GM19463 (cell line): ENCODE data around the gene CEP68.

Source experiments
- ATAC-seq: cut with Tn5 transposase; IDR thresholded peaks from one replicate; pipeline ENCODE4 v1.9.1; 2021; ENCODE audit warnings: mild to moderate bottlenecking, moderate library complexity; ENCODE audit not compliant: unreplicated experiment

Gene CEP68

GRCh38 chr2:65055422-65056214 lies 598 bp upstream of the CEP68 start:
- peak; percentile 20 for ATAC-seq

DNA sequence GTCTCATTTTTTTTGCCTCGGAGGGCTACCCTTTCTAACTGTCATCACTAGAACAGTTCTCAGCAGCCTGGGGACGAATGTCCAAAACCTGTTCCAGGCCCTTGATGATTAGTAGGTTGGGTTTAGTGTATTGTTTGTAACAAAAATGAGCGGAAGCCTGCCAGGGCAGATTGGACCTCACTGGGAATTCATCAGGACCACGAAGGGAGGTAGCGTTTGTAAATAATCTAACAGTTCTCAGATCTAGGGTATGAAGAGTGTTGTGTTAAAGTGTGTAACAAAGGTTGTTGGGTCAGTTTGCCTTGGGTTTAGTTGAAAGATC lies 799 bp downstream of the CEP68 start:
- ATAC-seq, result no peak

GRCh38 chr2:65057391-65058052 lies 1.3 kb downstream of the CEP68 start:
- peak; percentile 20 for ATAC-seq

DNA sequence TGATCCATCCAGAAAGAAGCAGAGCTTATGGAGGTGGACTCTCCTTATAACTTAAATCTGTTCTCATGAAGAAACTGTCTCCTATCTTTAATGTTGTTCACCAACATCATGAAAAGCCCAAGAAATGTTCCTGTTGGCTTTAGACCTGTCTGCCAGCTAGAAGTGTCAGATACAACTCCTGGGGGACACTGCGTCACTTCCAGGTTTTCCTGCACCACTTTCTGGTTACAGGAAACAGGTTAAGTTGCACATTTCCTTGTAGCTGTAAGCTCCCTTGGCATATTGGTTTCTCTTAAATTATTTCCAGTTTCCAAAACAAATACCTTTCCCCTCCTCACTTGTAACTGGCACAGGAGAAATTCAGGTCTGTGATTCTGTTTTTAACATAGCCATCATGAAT lies 2.9 kb downstream of the CEP68 start:
- no peak for ATAC-seq

DNA sequence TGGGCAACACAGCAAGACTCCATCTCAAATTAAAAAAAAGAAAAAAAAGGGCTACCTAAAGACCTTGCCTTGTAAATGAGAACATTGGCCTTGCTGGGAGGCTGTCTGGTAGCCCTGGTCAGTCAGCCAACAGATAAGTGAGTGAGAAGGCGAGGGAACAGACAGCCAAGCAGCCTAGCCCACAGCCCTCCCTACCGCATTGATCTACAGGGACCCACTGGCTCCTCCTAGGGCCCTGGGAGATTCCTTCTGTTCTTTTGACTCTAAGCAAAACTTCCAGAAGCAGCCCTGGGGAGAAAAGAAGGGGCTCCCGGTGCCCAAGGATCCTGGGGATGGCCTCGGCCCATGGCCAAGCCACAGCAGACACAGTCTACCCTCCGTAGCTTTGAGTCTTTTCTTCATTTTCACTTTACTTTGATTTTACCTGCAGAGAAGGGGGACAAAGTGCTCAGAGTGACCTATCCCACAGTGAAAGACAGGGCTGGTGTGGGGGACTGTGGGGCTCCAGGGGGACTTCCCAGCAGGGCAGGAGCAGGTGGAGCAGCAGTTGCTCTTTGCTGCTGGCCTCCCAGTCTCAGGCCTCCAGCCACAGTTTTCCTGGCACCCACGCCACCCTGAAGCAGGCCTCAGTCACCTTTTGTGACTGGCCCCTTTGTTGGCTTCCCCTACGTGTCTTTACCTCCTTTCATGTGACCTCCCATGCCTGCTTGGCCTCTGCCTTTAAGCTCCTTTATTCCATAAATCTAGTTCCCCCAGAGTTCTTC lies 5.1 kb downstream of the CEP68 start:
- no peak for ATAC-seq

DNA sequence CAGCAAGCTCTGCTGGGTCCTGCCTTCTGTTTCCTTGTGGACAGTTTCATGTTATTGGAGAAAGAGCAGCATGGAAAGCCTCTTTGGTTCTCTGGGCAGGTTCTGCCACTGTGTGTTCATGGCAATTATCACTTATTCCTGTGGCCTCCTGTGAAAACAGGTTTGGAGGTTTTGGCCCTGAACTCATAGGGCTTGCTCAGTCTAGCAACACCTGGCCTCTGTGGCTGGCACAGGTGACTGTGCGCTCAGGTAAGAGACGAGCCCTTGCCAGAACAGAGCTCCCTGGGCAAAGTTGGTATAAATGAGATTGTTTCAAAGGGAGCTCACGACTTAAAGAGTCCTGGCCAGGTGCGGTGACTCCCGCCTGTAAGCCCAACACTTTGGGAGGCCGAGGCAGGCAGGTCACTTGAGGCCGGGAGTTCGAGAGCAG lies 5.7 kb downstream of the CEP68 start:
- ATAC-seq, result no peak

- ATAC-seq, result no peak
Measured at GRCh38 chr2:65062843-65063825, 6.9 kb downstream of the CEP68 start.

GRCh38 chr2:65064728-65065552 lies 8.7 kb downstream of the CEP68 start:
- peak; percentile 78 for ATAC-seq

GRCh38 chr2:65067806-65068553 lies 11.8 kb downstream of the CEP68 start:
- no peak for ATAC-seq

DNA sequence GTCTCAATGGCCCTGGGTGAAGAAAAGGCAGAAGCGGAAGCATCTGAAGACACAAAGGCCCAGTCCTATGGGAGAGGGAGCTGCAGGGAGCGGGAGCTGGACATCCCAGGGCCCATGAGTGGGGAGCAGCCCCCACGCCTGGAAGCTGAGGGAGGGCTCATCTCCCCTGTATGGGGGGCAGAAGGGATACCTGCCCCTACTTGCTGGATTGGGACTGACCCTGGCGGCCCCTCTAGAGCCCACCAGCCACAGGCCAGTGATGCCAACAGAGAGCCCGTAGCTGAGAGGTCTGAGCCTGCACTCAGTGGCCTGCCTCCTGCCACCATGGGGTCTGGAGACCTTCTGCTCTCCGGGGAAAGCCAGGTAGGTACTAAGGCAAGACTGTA lies 13.2 kb downstream of the CEP68 start:
- ATAC-seq, result no peak

- ATAC-seq, result no peak
Measured at GRCh38 chr2:65070172-65070830, 14.1 kb downstream of the CEP68 start.

DNA sequence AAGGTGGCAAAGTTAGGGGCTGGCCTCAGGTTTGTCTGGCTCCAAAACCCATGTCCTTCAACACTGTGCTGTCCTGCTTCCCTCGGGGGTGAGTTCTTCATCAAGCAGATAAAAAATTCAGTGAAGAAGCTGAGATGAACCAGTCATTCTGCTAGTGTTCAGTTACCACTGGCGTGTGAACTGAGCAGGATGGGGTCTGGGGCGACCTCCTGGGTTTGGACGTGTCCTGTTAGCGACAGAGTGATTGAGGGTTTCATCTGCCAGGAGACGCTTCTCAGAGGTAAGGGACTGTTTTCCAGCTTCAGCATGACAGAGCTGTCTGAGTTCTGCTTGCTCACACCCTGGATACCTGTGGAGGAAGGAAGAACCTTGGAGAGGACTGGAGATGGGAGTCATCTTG lies 14.6 kb downstream of the CEP68 start:
- no peak for ATAC-seq

GRCh38 chr2:65071499-65072180 lies 15.4 kb downstream of the CEP68 start:
- no peak for ATAC-seq

GRCh38 chr2:65072181-65072970 lies 16.2 kb downstream of the CEP68 start:
- ATAC-seq, result peak; percentile 49

DNA sequence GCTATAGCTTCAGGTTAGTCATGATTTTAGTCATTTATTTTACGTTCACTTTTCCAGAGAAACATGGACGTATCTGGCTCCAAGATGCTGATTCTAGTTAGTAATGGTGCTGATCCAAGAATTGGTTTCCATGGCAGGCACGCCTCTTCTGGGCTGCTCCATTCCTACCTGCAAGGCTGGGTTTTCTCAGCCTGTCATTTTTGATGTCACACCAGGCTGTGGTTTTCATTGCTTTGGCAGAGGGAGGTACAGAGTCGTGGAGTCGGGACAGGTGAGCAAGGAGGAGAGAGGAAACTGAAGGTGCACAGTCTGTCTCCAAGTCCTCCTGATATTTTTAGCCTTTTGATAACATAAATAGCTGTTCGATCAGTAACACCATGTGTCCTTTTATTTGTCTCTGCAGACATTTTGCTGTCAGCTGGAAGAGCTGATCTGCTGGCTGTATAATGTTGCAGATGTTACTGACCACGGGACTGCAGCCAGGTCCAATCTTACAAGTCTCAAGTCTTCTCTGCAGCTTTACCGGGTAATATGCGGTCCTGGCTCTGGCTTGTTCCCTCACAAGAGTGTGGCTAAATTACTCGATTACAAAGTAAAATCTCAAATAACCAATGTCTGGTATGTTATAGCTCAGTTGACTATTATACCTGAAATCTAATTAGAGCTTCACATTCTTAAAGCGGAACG lies 17.8 kb downstream of the CEP68 start:
- no peak for ATAC-seq

DNA sequence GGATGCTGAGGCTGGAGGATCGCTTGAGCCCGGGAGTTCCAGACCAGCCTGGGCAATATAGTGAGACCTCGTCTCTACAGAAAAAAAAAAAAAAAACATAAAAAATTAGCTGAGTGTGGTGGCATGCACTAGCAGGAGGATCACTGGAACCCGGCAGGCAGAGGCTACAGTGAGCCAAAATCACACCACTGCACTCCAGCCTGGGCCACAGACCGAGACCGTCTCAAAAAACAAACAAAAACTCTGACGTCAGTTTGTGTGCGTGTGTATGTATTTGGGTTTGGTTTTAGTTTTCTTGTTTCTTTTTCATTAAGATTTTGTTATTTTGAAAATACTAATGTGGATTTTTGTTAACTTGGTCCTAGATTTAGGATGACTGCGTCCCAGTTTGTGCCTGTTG lies 19.0 kb downstream of the CEP68 start:
- ATAC-seq, result no peak
